Karpas-422 (cell line): Measurements from ENCODE around the gene LRRC51. TPM values are rescaled to one million over a fixed set of nuclear protein-coding genes. Genes with fewer than 3 reads are reported as not detected.

Source experiments
- DNase-seq: peaks from one replicate; pipeline ENCODE4 v3.0.0-alpha.2; 2015
- H2AFZ ChIP-seq: fragments of 200-600 bp; sonication (generic); 2 replicates; pipeline ENCODE4 v1.6.1; 2014; ENCODE audit warnings: antibody characterized with exemption, low read length, mixed read lengths
- H3K27ac ChIP-seq: fragments of 200-600 bp; sonication (generic); 2 replicates; pipeline ENCODE4 v1.5.1; 2014; ENCODE audit warnings: mild to moderate bottlenecking, low read length, moderate library complexity
- H3K27me3 ChIP-seq: fragments of 200-600 bp; sonication (generic); 2 replicates; pipeline ENCODE4 v1.6.1; 2014; ENCODE audit warnings: low read length, mixed read lengths
- H3K36me3 ChIP-seq: fragments of 200-600 bp; sonication (generic); 2 replicates; pipeline ENCODE4 v1.6.1; 2014; ENCODE audit warnings: low read length, mixed read lengths; ENCODE audit not compliant: insufficient read depth
- H3K4me1 ChIP-seq: fragments of 200-600 bp; sonication (generic); 2 replicates; pipeline ENCODE4 v1.6.1; 2014; ENCODE audit warnings: mild to moderate bottlenecking, low read length, mixed read lengths
- H3K4me2 ChIP-seq: fragments of 200-600 bp; sonication (generic); 2 replicates; pipeline ENCODE4 v1.6.1; 2014; ENCODE audit warnings: low read length, low read depth, mild to moderate bottlenecking; ENCODE audit not compliant: poor library complexity, severe bottlenecking
- H3K4me3 ChIP-seq: fragments of 200-600 bp; sonication (generic); 2 replicates; pipeline ENCODE4 v1.5.1; 2014; ENCODE audit warnings: mild to moderate bottlenecking, antibody characterized with exemption, low read length, mixed read lengths
- H3K79me2 ChIP-seq: fragments of 200-600 bp; sonication (generic); 2 replicates; pipeline ENCODE4 v1.6.1; 2014; ENCODE audit warnings: mild to moderate bottlenecking, low read length, mixed read lengths
- H3K9ac ChIP-seq: fragments of 200-600 bp; sonication (generic); 2 replicates; pipeline ENCODE4 v1.6.0; 2014; ENCODE audit warnings: low read length
- H3K9me2 ChIP-seq: fragments of 200-600 bp; sonication (generic), shearing (Covaris generic); replicated peaks from 2 replicates; pipeline ENCODE4 v1.6.0; 2014; ENCODE audit warnings: mild to moderate bottlenecking, low read length, moderate library complexity; ENCODE audit not compliant: insufficient read depth
- H3K9me3 ChIP-seq: fragments of 300-700, 200-600 bp; sonication (generic); 2 replicates; pipeline ENCODE4 v1.6.1; 2014; ENCODE audit warnings: low read length, mixed read lengths
- H4K20me1 ChIP-seq: fragments of 200-600 bp; sonication (generic); 2 replicates; pipeline ENCODE4 v1.6.1; 2014; ENCODE audit warnings: mild to moderate bottlenecking, antibody characterized with exemption, low read length, low read depth; ENCODE audit not compliant: insufficient read depth
- total RNA-seq: library from RNA; depleted of rRNA; stranded (reverse); fragments of >200 nt; shearing (Covaris generic); gene quantifications from 2 replicates; pipeline ENCODE4 v1.2.3, GENCODE V29; 2014; ENCODE audit warnings: low replicate concordance; rRNA removed

LRRC51 gene
- 2.3 and 4.6 TPM in 2 replicates for total RNA-seq

GRCh38 chr11:72080326-72081183 lies at the start of gene LRRC51, which contains the start of gene NUMA1:
Gene LRRC51, plus strand, starts transcription at chr11:72080850. Its CDS starts 8,234 bp downstream, at chr11:72089084.
Gene NUMA1, minus strand, starts transcription at chr11:72080542. Its CDS starts 44,599 bp downstream, at chr11:72035943.
- Histone ChIP-seq H4K20me1 (peaks cover 11% of the 10 kb centered on the region; the same call in 1 of the 2 replicates), H3K9me3 (no peaks in the 10 kb centered on the region), H3K4me1 (peaks cover 22% of the 10 kb centered on the region), H3K4me3 (peak within 1 kb of the TSS; percentile 96), H3K9me2 (no peaks in the 10 kb centered on the region), H3K79me2 (peaks cover 35% of the 10 kb centered on the region), H3K36me3 (no peaks in the 10 kb centered on the region), H2AFZ (peak within 1 kb of the TSS; percentile 88), H3K27me3 (no peaks in the 10 kb centered on the region), H3K27ac (peak within 1 kb of the TSS; percentile 44), H3K4me2 (peak within 1 kb of the TSS; percentile 97), H3K9ac (peak within 1 kb of the TSS; percentile 74)
- peak; percentile 100 for DNase-seq

- H3K9me2 ChIP-seq, result no peaks in the 10 kb centered on the region
- no peak overlapping the region for H3K27ac ChIP-seq
These were observed 44.0 kb upstream of the LRRC51 start for GRCh38 chr11:72036687-72037086.

GRCh38 chr11:72037554-72038311 lies 42.9 kb upstream of the LRRC51 start:
- H3K27me3 ChIP-seq, result 0 out of 2 replicates have a peak, but pooled peaks cover 2% of the 10 kb centered on the region
- peak overlapping the region; percentile 76 for H3K4me2 ChIP-seq
- H3K79me2 ChIP-seq, result no peaks in the 10 kb centered on the region
- H4K20me1 ChIP-seq, result peaks cover 73% of the 10 kb centered on the region
- H3K27ac ChIP-seq, result peak overlapping the region; percentile 55
- H3K9ac ChIP-seq, result no peak overlapping the region
- no peaks in the 10 kb centered on the region for H3K9me2 ChIP-seq
- no peaks in the 10 kb centered on the region for H3K36me3 ChIP-seq
- no peak overlapping the region for H2AFZ ChIP-seq
- peak; percentile 93 for DNase-seq
- H3K4me3 ChIP-seq, result peak overlapping the region; percentile 52
- H3K4me1 ChIP-seq, result peaks cover 60% of the 10 kb centered on the region
- no peaks in the 10 kb centered on the region for H3K9me3 ChIP-seq

More at GRCh38 chr11:72036687-72037086, 44.0 kb upstream of the LRRC51 start:
- peak; percentile 75 for DNase-seq
- Histone ChIP-seq H3K4me3 (peak overlapping the region; percentile 17; the same call in 1 of the 2 replicates), H3K36me3 (no peaks in the 10 kb centered on the region), H3K4me2 (peak overlapping the region; percentile 76), H3K27me3 (0 out of 2 replicates have a peak, but pooled peaks cover 2% of the 10 kb centered on the region), H4K20me1 (peaks cover 66% of the 10 kb centered on the region), H3K9ac (no peak overlapping the region), H3K9me3 (no peaks in the 10 kb centered on the region), H2AFZ (no peak overlapping the region), H3K4me1 (peaks cover 57% of the 10 kb centered on the region), H3K79me2 (no peaks in the 10 kb centered on the region)

GRCh38 chr11:72038491-72038890 lies 42.2 kb upstream of the LRRC51 start:
- no peaks in the 10 kb centered on the region for H3K9me2 ChIP-seq
- peaks cover 60% of the 10 kb centered on the region for H3K4me1 ChIP-seq
- no peaks in the 10 kb centered on the region for H3K9me3 ChIP-seq
- no peak overlapping the region for H2AFZ ChIP-seq
- no peaks in the 10 kb centered on the region for H3K36me3 ChIP-seq
- peak overlapping the region; percentile 52 for H3K4me3 ChIP-seq
- H3K9ac ChIP-seq, result no peak overlapping the region
- H3K27ac ChIP-seq, result no peak overlapping the region
- 0 out of 2 replicates have a peak, but pooled peaks cover 2% of the 10 kb centered on the region for H3K27me3 ChIP-seq
- H3K79me2 ChIP-seq, result no peaks in the 10 kb centered on the region
- no peak for DNase-seq
- H3K4me2 ChIP-seq, result peak overlapping the region; percentile 76
- peaks cover 73% of the 10 kb centered on the region for H4K20me1 ChIP-seq

GRCh38 chr11:72039031-72039855 lies 41.4 kb upstream of the LRRC51 start:
- H3K9me3 ChIP-seq, result no peaks in the 10 kb centered on the region
- peaks cover 60% of the 10 kb centered on the region for H3K4me1 ChIP-seq
- H3K36me3 ChIP-seq, result no peaks in the 10 kb centered on the region
- H3K4me2 ChIP-seq, result peak overlapping the region; percentile 76
- no peak overlapping the region for H3K9ac ChIP-seq
- H3K4me3 ChIP-seq, result peak overlapping the region; percentile 52; the same call in 1 of the 2 replicates
- H3K27me3 ChIP-seq, result 0 out of 2 replicates have a peak, but pooled peaks cover 2% of the 10 kb centered on the region
- H3K9me2 ChIP-seq, result no peaks in the 10 kb centered on the region
- no peak overlapping the region for H3K27ac ChIP-seq
- no peak overlapping the region for H2AFZ ChIP-seq
- no peaks in the 10 kb centered on the region for H3K79me2 ChIP-seq
- DNase-seq, result no peak
- peaks cover 79% of the 10 kb centered on the region for H4K20me1 ChIP-seq

- H3K4me1 ChIP-seq, result peaks cover 60% of the 10 kb centered on the region
- no peak overlapping the region for H3K4me3 ChIP-seq
These were observed 40.7 kb upstream of the LRRC51 start for GRCh38 chr11:72039856-72040401.

More at GRCh38 chr11:72039856-72040401, 40.7 kb upstream of the LRRC51 start:
- Histone ChIP-seq H2AFZ (no peak overlapping the region), H3K27me3 (0 out of 2 replicates have a peak, but pooled peaks cover 2% of the 10 kb centered on the region), H3K9me2 (no peaks in the 10 kb centered on the region), H3K27ac (no peak overlapping the region), H3K4me2 (no peak overlapping the region), H3K9me3 (no peaks in the 10 kb centered on the region), H3K36me3 (no peaks in the 10 kb centered on the region), H3K79me2 (no peaks in the 10 kb centered on the region), H4K20me1 (peaks cover 84% of the 10 kb centered on the region), H3K9ac (no peak overlapping the region)
- DNase-seq, result no peak
